ENCODE results near the gene NIPAL4.

The NIPAL4 gene

DNA sequence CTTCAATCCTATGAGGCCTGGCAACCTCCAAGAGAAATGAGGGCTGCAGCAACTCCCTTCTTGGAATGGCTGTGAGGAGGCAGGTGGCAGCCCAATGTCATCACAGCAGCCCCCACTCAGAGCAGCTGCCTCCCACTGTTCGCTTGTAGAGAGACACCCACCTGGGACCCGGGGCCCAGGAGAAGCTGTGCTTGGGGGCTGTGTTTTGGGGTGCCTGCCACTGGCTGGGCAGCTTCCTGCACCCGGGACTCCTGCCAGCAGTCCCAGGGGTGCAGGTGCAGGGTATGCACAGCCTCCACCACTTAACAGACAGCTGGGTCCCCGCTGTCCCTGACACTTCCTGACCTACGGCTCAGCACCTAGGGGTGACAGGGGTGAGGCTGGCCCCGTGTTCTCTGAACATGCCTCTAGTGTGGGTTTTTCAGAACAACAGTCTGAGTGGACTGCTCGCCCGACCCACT lies 26.2 kb downstream of the NIPAL4 start:
- DNase-seq (ENCODE audit: low spot score), result no peak

- no peak for DNase-seq (ENCODE audit: low spot score)
These were observed 26.8 kb downstream of the NIPAL4 start for GRCh38 chr5:157486861-157487260.

GRCh38 chr5:157487358-157487757 lies 27.3 kb downstream of the NIPAL4 start:
- DNase-seq (ENCODE audit: low spot score), result no peak

GRCh38 chr5:157491471-157491995 lies 31.5 kb downstream of the NIPAL4 start:
- no peak for DNase-seq (ENCODE audit: low spot score)

DNA sequence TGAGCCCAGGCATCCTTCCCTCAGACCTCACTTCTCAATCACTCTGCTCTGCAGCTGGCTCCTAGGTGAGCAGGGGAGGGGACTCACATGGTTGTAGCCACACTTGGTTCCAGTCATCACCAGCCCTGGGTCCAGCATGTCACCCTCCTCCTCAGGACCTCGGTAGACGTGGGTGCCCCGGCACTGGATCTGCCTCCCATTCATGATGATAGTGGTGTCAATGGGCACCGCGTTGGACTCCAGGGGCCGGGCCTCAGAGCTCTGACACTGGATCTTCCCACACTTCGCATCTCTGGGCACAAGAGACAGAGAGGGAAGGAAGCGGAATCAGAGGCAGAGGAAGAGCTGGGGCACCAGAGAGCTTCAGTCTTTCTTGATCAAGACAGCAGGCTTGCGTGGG lies 32.9 kb downstream of the NIPAL4 start:
- DNase-seq (ENCODE audit: low spot score), result no peak

DNA sequence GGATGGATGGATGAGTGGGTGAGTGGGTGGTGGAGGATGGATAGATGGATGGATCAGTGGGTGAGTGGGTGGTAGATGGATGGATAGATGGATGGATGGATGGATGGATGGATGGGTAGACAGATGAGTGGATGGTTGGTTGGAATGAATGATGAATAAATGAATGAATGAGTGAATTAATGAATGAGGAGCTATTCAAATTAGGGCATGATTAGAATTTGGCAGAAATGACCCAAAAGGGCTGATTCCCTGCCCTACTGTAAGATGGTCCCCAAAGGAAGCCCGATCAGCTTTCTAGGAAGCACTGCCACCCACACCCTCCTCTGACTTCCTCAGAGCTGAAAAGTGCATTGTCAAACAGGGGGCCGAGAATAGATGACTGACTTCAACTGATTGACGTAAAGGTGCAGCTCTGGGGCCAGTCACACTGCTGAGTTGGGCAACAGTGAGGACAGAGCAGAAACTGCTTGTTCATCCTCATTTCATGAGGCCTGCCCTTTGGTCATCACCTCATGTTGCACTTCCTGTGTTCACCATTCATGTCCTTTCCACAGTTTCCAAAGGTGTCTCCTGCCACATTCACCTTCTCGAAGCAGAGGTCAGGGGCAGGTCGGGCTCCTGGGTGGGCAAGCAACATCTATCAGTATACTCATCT lies 34.3 kb downstream of the NIPAL4 start:
- no peak for DNase-seq (ENCODE audit: low spot score)

DNA sequence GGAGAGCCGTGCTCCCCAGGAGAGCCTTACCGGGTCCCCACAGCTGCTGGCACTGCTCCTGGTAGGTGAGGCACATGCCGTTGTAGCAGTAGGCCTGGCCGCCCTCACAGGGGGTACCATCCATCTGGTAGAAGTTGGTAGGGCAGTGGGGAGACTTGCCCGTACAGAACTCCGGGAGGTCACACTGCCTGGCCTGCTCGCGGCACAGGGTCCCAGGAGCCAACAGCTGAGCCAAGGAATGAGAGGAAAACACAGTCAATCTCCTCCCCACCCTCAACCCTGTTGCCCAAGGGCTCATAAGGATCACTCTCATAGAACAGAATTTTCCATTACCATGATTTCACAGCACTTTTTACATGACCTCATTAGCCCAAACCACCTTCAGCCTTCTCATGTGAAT lies 36.9 kb downstream of the NIPAL4 start:
- DNase-seq (ENCODE audit: low spot score), result no peak

DNA sequence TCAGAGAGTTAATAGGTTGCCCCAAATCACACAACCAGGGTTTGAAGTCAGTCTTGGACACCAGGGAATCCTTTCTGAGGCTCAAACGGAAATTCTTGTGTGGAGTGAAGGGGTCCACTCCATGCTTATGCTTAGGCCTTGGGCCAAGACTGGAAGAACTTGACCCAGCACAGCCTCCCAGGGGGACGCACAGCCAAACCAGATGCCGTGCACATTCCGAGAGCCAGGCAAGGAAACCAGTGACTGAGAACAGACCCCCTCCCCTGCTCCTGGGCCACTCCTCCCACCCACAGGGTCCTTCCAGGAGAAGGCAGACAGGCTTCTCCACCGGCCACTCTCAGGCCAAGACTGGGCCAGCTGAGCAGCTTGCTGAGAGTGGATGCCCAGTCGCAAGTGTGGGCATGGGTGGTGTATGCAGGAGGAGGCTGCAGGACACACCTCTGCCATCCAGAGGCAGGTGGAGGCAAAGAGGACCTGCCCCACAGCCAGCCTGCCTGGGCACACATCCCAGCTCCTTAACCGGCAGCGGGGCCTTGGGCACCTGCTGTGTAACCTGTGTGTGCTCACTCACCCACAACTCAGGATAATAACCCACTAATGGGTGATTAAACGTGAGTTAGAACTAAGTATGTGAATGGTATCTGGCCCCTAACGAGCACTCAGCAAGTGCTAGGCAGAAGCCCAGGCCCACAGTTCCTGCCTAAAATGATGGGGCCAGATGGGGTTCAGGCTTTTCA lies 38.0 kb downstream of the NIPAL4 start:
- DNase-seq (ENCODE audit: low spot score), result no peak

GRCh38 chr5:157502143-157502647 lies 42.2 kb downstream of the NIPAL4 start:
- DNase-seq (ENCODE audit: low spot score), result no peak

DNA sequence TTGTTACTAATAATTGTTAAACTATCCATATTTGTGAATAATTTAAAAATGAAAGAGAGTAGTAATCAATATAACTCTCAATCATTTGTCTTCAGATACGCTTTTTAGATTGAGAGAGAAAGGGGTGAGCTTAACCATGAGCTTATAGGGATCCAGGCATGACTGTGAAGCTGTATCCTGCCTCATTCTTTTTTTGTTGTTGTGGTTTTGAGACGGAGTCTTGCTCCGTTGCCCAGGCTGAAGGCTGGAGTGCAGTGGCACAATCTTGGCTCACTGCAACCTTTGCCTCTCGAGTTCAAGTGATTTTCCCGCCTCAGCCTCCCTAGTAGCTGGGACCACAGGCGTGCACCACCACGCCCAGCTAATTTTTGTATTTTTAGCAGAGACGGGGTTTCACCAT lies 44.0 kb downstream of the NIPAL4 start:
- no peak for DNase-seq (ENCODE audit: low spot score)

DNA sequence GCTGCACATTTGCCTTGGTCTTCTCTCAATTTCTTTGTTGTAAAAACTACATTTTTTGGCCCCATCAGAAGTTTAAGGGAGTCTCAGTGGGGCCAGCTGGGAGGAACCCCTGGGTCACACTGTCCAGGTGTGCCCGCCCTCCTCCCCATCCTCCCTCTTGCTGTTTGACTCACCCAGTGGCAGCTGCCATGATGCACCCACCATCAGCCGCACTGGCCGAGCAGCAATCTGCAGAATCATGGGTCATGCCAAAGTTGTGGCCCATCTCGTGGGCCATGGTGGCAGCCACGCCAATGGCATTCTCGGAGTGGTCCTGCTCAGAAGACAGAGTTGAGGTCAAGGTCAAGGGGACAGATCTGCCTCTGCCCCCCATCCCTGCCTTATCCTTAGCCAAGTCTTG lies 45.5 kb downstream of the NIPAL4 start:
- no peak for DNase-seq (ENCODE audit: low spot score)

GRCh38 chr5:157506066-157506590 lies 46.1 kb downstream of the NIPAL4 start:
- DNase-seq (ENCODE audit: low spot score), result no peak

GRCh38 chr5:157506981-157507780 lies 47.2 kb downstream of the NIPAL4 start:
- no peak for DNase-seq (ENCODE audit: low spot score)

DNA sequence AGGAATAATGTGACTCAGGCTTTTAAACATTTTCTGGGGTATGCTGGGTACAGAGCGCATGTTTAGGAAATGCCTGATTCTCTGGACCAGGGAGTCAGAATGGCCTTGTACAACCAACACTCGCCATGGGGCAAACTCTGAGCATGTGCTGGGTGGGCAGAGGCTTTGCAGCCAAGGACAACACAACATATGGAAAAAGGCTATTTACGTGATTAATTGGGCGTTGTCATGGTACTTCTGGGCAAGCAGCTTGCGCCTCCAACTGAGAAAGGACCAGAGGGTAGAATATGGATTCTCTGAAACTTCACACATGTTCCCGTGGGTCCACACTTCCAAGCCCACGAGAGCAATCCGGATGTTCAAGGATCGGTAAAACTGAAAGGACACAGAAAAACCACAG lies 49.1 kb downstream of the NIPAL4 start:
- DNase-seq (ENCODE audit: low spot score), result no peak

GRCh38 chr5:157509587-157509986 lies 49.6 kb downstream of the NIPAL4 start:
- DNase-seq (ENCODE audit: low spot score), result no peak

DNA sequence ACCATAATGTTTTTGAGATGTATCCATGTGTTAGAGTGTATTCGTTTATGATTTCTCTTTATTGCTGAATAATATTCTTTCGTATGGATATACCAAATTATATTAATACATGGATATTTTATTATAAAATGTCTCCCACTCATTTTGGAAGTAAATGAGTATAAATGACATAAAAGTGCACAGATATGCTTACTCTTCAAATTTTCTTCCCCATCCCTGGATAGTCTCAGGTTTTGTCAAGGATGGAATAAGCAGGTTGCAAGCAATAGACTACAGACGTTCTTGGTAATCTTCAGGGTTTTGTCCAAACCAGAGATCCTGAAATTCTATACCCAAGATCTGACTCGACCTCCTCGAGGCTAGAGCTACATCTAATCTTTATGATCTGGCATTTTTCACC lies 50.7 kb downstream of the NIPAL4 start:
- no peak for DNase-seq (ENCODE audit: low spot score)

DNA sequence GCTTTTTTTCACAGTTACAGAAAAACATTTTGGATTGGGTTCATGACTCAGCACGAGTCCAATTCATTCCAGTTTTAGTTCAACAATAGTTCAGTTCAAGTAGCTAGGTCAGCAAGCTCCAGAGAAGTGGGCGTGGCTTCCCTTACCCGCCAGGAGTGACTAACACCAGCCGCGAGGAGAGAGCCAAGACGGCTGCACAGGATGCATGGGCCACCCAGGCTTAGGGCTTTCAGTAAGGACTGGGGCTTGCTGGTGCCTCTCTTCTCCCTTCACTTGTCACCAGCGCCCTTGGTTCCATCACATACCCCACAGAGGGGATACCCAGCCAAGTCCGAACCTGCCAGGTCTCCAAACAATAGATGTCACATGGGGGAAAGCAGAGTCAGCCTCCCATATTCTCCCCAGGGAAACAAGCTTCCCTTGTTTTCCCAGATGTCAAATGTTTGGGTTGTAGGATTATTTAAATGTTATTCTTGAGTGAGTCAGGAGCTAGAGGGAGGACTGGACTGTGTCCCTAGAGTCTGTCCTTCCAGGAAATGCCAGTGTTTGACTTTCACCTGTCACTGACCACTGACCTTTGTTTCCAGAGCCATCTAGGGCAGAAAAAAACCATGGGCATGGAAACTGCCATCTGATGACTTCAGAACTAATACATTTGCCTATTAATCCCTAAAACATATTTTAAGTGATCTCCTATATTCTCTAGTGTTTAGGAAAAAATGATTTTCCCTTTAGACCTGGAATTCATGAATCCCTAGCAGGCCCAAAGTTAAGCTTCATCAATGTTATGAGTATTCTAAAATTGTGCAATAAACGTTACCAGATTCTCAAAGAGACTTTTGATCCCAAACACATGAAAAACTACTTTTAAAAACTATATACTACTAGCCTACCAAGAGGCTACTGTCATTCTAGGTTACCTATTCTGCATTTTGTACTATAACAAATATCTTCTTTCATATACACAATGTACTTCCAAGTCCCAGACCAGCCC lies 51.9 kb downstream of the NIPAL4 start:
- peak; percentile 46 for DNase-seq (ENCODE audit: low spot score)

DNA sequence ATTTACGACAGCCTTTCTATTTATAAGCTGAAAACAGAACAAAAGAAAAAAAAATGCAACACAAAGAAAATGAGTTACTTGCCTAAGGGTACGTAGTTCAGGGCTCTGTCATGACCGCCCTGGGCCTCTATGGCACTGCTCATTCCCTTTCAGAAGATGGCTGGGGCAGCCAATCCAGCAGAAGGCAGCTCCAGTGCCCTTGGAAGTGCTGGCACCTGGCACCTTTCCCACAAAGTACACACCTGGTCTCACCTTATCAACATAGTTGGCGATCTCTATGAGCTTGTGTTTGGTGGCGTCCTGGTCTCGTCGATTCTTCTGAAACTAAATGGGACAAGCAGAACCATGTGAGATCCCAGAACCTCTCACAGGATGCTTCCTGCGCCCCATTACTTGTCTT lies 53.2 kb downstream of the NIPAL4 start:
- DNase-seq (ENCODE audit: low spot score), result no peak

DNA sequence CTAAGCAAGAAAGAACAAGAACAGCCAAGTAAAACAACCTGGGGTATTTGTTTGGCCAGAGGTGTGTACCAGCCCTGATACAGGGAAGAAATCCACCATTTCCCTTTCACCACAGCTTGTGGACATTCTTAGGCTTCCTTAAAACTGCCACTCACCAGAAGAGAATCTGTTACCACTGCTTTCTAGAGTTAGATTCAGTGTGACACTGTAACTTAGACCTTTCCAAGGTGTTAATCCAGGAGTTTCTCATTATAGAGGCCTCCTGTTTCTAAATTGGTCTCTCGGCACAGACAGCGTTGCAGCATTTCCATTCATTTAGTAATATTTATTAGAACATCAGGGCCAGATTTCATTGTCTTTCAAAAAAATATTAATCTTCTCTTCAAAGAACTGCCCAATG lies 55.0 kb downstream of the NIPAL4 start:
- DNase-seq (ENCODE audit: low spot score), result no peak

DNA sequence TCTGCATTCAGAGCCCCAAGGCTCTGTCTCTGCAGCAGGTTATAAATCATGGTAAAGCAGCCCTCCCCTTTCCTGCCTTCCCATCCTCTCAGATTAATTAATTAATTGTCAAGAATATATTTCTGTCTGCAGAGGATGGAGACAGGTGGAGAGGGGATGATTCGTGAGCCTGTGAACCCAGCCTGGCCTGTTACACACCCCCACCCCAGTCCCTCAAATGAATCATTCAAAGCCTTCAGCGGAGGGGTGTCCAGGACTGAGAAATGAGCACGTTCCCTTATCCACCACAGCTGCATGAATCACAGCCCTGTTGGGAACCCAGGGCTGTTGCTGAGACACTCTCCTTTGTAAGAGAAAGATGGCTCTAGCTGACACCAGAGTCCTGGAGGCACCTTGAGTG lies 56.0 kb downstream of the NIPAL4 start:
- DNase-seq (ENCODE audit: low spot score), result peak; percentile 25

Data from CD4-positive, alpha-beta T cell treated with Interleukin-15 for 4 hours (primary cell).